Panc1 (cell line): Measurements from ENCODE around the gene CRELD2. TPM values are rescaled to one million over a fixed set of nuclear protein-coding genes. Genes with fewer than 3 reads are reported as not detected.

Experiments
- ATAC-seq: fragments of 200-7000 bp; cut with Tn5 transposase; 2 replicates; pipeline ENCODE4 v1.9.1; 2020; ENCODE audit warnings: mild to moderate bottlenecking, moderate library complexity
- BruUV-seq: library from RNA; stranded (reverse); fragments of 400-500 nt; replicated peaks from 2 replicates; lab custom pipeline; 2021; lab: Mats Ljungman, UMichigan
- CTCF ChIA-PET: fragments of 300-600 bp; sonication (Branson Sonifier 250); formaldehyde crosslinking; loops from one replicate; lab custom pipeline; 2022; ENCODE audit warnings: antibody characterized with exemption; lab: Charles Lee
- POLR2A ChIA-PET: fragments of 300-600 bp; sonication (Branson Sonifier 250); formaldehyde crosslinking; loops from one replicate; lab custom pipeline; 2022; ENCODE audit warnings: antibody characterized with exemption; lab: Charles Lee
- DNase-seq: peaks from one replicate; pipeline ENCODE4 v3.0.0-alpha.2; 2010; ENCODE audit warnings: low read depth, low spot score
- H3K27ac ChIP-seq: 2 replicates; pipeline ENCODE4 v1.5.1; 2011; ENCODE audit warnings: mild to moderate bottlenecking, low read length, inconsistent platforms
- H3K27me3 ChIP-seq: fragments of 200-500 bp; sonication (Bioruptor generic); 2 replicates; pipeline ENCODE4 v1.6.0; 2014; ENCODE audit warnings: low read length, inconsistent platforms; ENCODE audit not compliant: control insufficient read depth, insufficient read depth
- H3K36me3 ChIP-seq: fragments of 200-500 bp; sonication (Bioruptor generic); 2 replicates; pipeline ENCODE4 v1.5.1; 2014; ENCODE audit warnings: inconsistent platforms, mild to moderate bottlenecking, low read length, moderate library complexity; ENCODE audit not compliant: control insufficient read depth, insufficient read depth
- H3K4me1 ChIP-seq: 2 replicates; pipeline ENCODE4 v1.5.1; 2011; ENCODE audit warnings: inconsistent platforms, mild to moderate bottlenecking, low read length, moderate library complexity; ENCODE audit not compliant: control insufficient read depth, insufficient read depth
- H3K4me3 ChIP-seq, 2 experiments: 2 replicates each; pipeline ENCODE4 v1.5.1; 2011 to 2012; ENCODE audit warnings: low read depth in 2 of 2, low read length in 2 of 2, mild to moderate bottlenecking in 2 of 2, inconsistent platforms in 1 of 2, moderate library complexity in 1 of 2
- H3K9me3 ChIP-seq: fragments of 200-500 bp; sonication (Bioruptor generic); 2 replicates; pipeline ENCODE4 v1.5.1; 2014; ENCODE audit warnings: low read depth, mild to moderate bottlenecking, inconsistent platforms, low read length, moderate library complexity; ENCODE audit not compliant: control insufficient read depth, insufficient read depth
- CTCF ChIP-seq: fragments of 450-650 bp; IDR thresholded peaks from 2 replicates; pipeline ENCODE4 v1.5.1; 2017; ENCODE audit warnings: mild to moderate bottlenecking
- POLR2AphosphoS5 ChIP-seq: IDR thresholded peaks from 2 replicates; pipeline ENCODE4 v1.6.1; 2012; ENCODE audit warnings: mild to moderate bottlenecking, low read depth, low read length, moderate library complexity
- REST ChIP-seq, 2 experiments: IDR thresholded peaks; 2 replicates each; pipeline ENCODE4 v1.6.1; 2011 to 2012; ENCODE audit warnings: low read depth in 2 of 2, control low read depth in 1 of 2, low read length in 1 of 2, mild to moderate bottlenecking in 1 of 2, moderate library complexity in 1 of 2; ENCODE audit not compliant: insufficient read depth in 1 of 2
- SIN3A ChIP-seq: IDR thresholded peaks from 2 replicates; pipeline ENCODE4 v1.6.1; 2012; ENCODE audit warnings: low read depth, mild to moderate bottlenecking, low read length, moderate library complexity, borderline replicate concordance; ENCODE audit not compliant: insufficient read depth
- TCF7L2 ChIP-seq: IDR thresholded peaks from 2 replicates; pipeline ENCODE4 v1.6.1; 2011; ENCODE audit warnings: mild to moderate bottlenecking, low read depth, low read length, inconsistent platforms
- in situ Hi-C: cut with HindIII; loops from 2 replicates; pipeline ENCODE4 v1.10.0; 2016; ENCODE audit warnings: low sequenced_read_pairs, low pct_unique_long_range_greater_than_20kb
- intact Hi-C: fragments of 100-400 bp; cut with micrococcal nuclease; formaldehyde crosslinking; loops from one replicate; pipeline ENCODE4 v1.10.0; 2022; ENCODE audit not compliant: unreplicated experiment
- total RNA-seq: library from RNA; stranded (reverse); gene quantifications from one replicate; pipeline ENCODE4 v1.2.1, GENCODE V29; 2021; ENCODE audit not compliant: unreplicated experiment

The CRELD2 gene
- total RNA-seq, 1 experiment from 2014 or later: 59.7 TPM

GRCh38 chr22:49900441-49901230 lies 17.8 kb upstream of the CRELD2 start:
- POLR2A ChIA-PET: no interaction called here
- ATAC-seq (no peak), DNase-seq (no peak)
- intact Hi-C loops: no loop called here
- Histone ChIP-seq H3K36me3 (no peaks in the 10 kb centered on the region), H3K4me3 (no peak overlapping the region), H3K9me3 (no peaks in the 10 kb centered on the region), H3K4me1 (no peaks in the 10 kb centered on the region), H3K27ac (no peak overlapping the region), H3K27me3 (no peaks in the 10 kb centered on the region)
- CTCF ChIA-PET: no interaction called here
- in situ Hi-C loops: no loop called here
- TF ChIP-seq POLR2AphosphoS5 (no peak), SIN3A (no peak), TCF7L2 (no peak), CTCF (no peak), REST (IDR thresholded peaks at IDR 0.05; ENCODE audit: insufficient read depth in 1 of 2, low read depth in 2 of 2, low read length in 1 of 2) (no peak)
- no TSS peak for BruUV-seq

GRCh38 chr22:49901457-49901856 lies 17.0 kb upstream of the CRELD2 start:
- no peaks in the 10 kb centered on the region for H3K4me1 ChIP-seq
- H3K27ac ChIP-seq: no peak overlapping the region
- ATAC-seq (no peak), DNase-seq (no peak)
- H3K4me3 ChIP-seq: no peak overlapping the region
- H3K36me3 ChIP-seq: no peaks in the 10 kb centered on the region
- no TSS peak for BruUV-seq
- ChIA-PET CTCF (no interaction called here), POLR2A (no interaction called here)
- intact Hi-C loops (no loop called here), in situ Hi-C loops (no loop called here)
- H3K9me3 ChIP-seq: no peaks in the 10 kb centered on the region
- TF ChIP-seq REST (IDR thresholded peaks at IDR 0.05; ENCODE audit: insufficient read depth in 1 of 2, low read depth in 2 of 2, low read length in 1 of 2): no peak
- no peak for TF ChIP-seq TCF7L2
- no peak for TF ChIP-seq SIN3A
- no peak for TF ChIP-seq CTCF
- H3K27me3 ChIP-seq: no peaks in the 10 kb centered on the region
